Liver (tissue), 9 donors: ENCODE results near the gene PAX7. TPM values are rescaled to one million over a fixed set of nuclear protein-coding genes. Genes with fewer than 3 reads are reported as not detected.

Experiments
- DNase-seq: peaks from one replicate; pipeline ENCODE4 v3.0.0-alpha.2; 2017; ENCODE audit warnings: low spot score
- H3K27ac ChIP-seq, 2 donors: one replicate each; pipeline ENCODE4 v1.7.0; 2013; ENCODE audit warnings: inconsistent platforms in 2 of 2, low read length in 2 of 2, control low read depth in 1 of 2, low read depth in 1 of 2, mild to moderate bottlenecking in 1 of 2
- H3K27me3 ChIP-seq, 4 donors: one replicate each; pipeline versions ENCODE4 v1.6.1 to v1.7.0; 2013; ENCODE audit warnings: low read length in 3 of 4, inconsistent platforms in 1 of 4, mild to moderate bottlenecking in 1 of 4, moderate library complexity in 1 of 4; ENCODE audit not compliant: control insufficient read depth in 4 of 4, insufficient read depth in 4 of 4
- H3K36me3 ChIP-seq, 4 donors: one replicate each; pipeline versions ENCODE4 v1.6.1 to v1.7.0; 2013; ENCODE audit warnings: low read length in 3 of 4, mild to moderate bottlenecking in 3 of 4, low read depth in 1 of 4, moderate library complexity in 1 of 4; ENCODE audit not compliant: control insufficient read depth in 4 of 4, insufficient read depth in 3 of 4
- H3K4me1 ChIP-seq, 4 donors: one replicate each; pipeline versions ENCODE4 v1.6.1 to v1.7.0; 2013; ENCODE audit warnings: low read length in 3 of 4, mild to moderate bottlenecking in 3 of 4, moderate library complexity in 1 of 4; ENCODE audit not compliant: control insufficient read depth in 4 of 4, insufficient read depth in 4 of 4
- H3K4me3 ChIP-seq, 3 donors: one replicate each; pipeline versions ENCODE4 v1.6.1 to v1.7.0; 2013; ENCODE audit warnings: low read length in 3 of 3, control low read depth in 1 of 3, low read depth in 1 of 3, mild to moderate bottlenecking in 1 of 3
- H3K9ac ChIP-seq, 2 donors: one replicate each; pipeline ENCODE4 v1.7.0; 2013; ENCODE audit warnings: low read length in 2 of 2, mild to moderate bottlenecking in 2 of 2, moderate library complexity in 2 of 2, control low read depth in 1 of 2, low read depth in 1 of 2
- H3K9me3 ChIP-seq, 4 donors: one replicate each; pipeline versions ENCODE4 v1.6.1 to v1.7.0; 2013; ENCODE audit warnings: low read length in 3 of 4; ENCODE audit not compliant: control insufficient read depth in 4 of 4
- EGR1 ChIP-seq, 2 donors: IDR thresholded peaks; 2 replicates each; pipeline ENCODE4 v1.6.1; 2016 to 2018; ENCODE audit warnings: antibody characterized with exemption in 2 of 2, low read depth in 2 of 2
- FOXA1 ChIP-seq: IDR thresholded peaks from 2 replicates; pipeline ENCODE4 v1.6.1; 2016; ENCODE audit warnings: antibody characterized with exemption
- FOXA2 ChIP-seq: IDR thresholded peaks from 2 replicates; pipeline ENCODE4 v1.6.1; 2016; ENCODE audit warnings: antibody characterized with exemption
- GABPA ChIP-seq, 2 donors: IDR thresholded peaks in 1 of 2; conservative IDR thresholded peaks in 1 of 2; 2 replicates each; pipeline ENCODE4 v1.6.1; 2016; ENCODE audit warnings: antibody characterized with exemption in 2 of 2, mild to moderate bottlenecking in 1 of 2, moderate library complexity in 1 of 2
- HNF4A ChIP-seq, 2 donors: conservative IDR thresholded peaks; 2 replicates each; pipeline ENCODE4 v1.6.1; 2016; ENCODE audit warnings: antibody characterized with exemption in 2 of 2, mild to moderate bottlenecking in 2 of 2
- HNF4G ChIP-seq: IDR thresholded peaks from 2 replicates; pipeline ENCODE4 v1.6.1; 2016; ENCODE audit warnings: antibody characterized with exemption
- JUND ChIP-seq, 2 donors: IDR thresholded peaks; 2 replicates each; pipeline ENCODE4 v1.6.1; 2016; ENCODE audit warnings: antibody characterized with exemption in 2 of 2
- NR2F2 ChIP-seq: IDR thresholded peaks from 2 replicates; pipeline ENCODE4 v1.6.1; 2016; ENCODE audit warnings: antibody characterized with exemption
- RAD21 ChIP-seq, 2 donors: IDR thresholded peaks; 2 replicates each; pipeline ENCODE4 v1.6.1; 2016; ENCODE audit warnings: antibody characterized with exemption in 2 of 2, mild to moderate bottlenecking in 2 of 2
- RXRA ChIP-seq, 2 donors: IDR thresholded peaks; 2 replicates each; pipeline ENCODE4 v1.6.1; 2017 to 2018; ENCODE audit warnings: antibody characterized with exemption in 2 of 2, mild to moderate bottlenecking in 1 of 2
- SP1 ChIP-seq: IDR thresholded peaks from 2 replicates; pipeline ENCODE4 v1.6.1; 2018; ENCODE audit warnings: antibody characterized with exemption, mild to moderate bottlenecking
- TAF1 ChIP-seq: conservative IDR thresholded peaks from 2 replicates; pipeline ENCODE4 v1.6.1; 2016; ENCODE audit warnings: antibody characterized with exemption, mild to moderate bottlenecking
- YY1 ChIP-seq: IDR thresholded peaks from 2 replicates; pipeline ENCODE4 v1.6.1; 2016; ENCODE audit warnings: antibody characterized with exemption, mild to moderate bottlenecking
- WGBS: extraction: QIAGEN DNeasy Blood & Tissue Kit; methylation state at CpG from one replicate; pipeline ENCODE4 v1.1.7; 2013; 5-methylcytosine and 5-hydroxymethylcytosine counted together
- polyA plus RNA-seq, 2 donors: library from polyadenylated mRNA; stranded (reverse) in 1 of 2; unstranded in 1 of 2; fragments of 200-250 nt in 1 of 2; fragments of >200 nt in 1 of 2; fragmentation: Nextera tagmentation in 1 of 2; extraction: Ambion mirVana in 1 of 2; gene quantifications; one replicate each; pipeline versions ENCODE4 v1.2.1 to v1.2.3, GENCODE V29; 2013 to 2015
- total RNA-seq, 2 donors: library from RNA; depleted of rRNA; stranded (reverse); fragments of >200 nt; gene quantifications; one replicate each; pipeline ENCODE4 v1.2.3, GENCODE V29; 2014
- TF ChIP-seq, protein P1 (sequence below): IDR thresholded peaks from 2 replicates; pipeline ENCODE4 v1.6.1; 2016; ENCODE audit warnings: antibody characterized with exemption, mild to moderate bottlenecking
- TF ChIP-seq, protein P2 (sequence below): IDR thresholded peaks from 2 replicates; pipeline ENCODE4 v1.6.1; 2016; ENCODE audit warnings: antibody characterized with exemption
- TF ChIP-seq, protein P3 (sequence below): IDR thresholded peaks from 2 replicates; pipeline ENCODE4 v1.6.1; 2016; ENCODE audit warnings: antibody characterized with exemption
- TF ChIP-seq, protein P4 (sequence below): IDR thresholded peaks from 2 replicates; pipeline ENCODE4 v1.6.1; 2016; ENCODE audit warnings: antibody characterized with exemption
- donor health status: healthy.
- donor health status: healthy.
- donor health status: healthy.
- donor health status: healthy.
- donor health status: healthy.

The PAX7 gene
- total and polyA plus RNA-seq, 4 donors = not detected

DNA sequence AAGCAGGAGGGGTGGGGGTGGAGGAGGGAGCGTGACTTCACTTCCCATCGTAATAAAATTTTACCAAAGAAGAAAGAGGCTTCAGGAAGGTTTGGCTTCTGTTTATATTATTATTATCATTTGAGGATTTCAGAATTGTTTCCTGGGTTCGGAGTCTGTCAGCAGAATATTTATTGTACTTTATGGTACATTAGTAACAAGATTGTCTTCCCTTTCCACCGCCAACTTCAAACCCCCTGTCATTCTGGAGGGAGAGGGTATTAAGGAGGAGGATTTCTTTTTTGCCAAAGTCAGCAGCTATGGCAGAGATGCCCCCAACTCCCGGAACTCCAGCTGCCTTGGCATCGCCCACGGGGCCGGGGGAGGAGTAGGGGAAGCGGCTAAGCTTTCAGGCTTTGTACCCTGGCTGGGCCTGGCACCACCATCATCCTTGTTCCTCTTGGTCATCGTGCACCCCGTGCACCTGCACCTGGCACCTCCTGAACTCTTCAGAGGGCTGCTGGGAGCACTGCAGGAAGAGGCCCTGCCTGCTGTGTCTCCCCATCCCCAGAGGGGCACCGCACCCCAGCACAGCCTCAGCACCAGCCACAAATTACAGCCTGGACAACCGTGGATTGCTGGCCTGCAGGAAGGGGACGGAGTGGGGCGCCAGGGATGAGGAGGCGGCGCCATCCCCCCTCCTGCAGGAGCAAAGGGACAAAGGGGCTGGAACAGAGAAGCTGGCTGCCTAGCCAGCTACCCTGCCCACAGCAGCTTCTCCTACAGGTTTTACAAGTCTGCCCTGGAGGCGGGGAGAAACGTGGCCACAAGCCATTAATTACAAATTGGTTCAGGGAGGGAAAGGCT is 24.0 kb upstream of the PAX7 start (continued):
- TF ChIP-seq, protein P1, sequence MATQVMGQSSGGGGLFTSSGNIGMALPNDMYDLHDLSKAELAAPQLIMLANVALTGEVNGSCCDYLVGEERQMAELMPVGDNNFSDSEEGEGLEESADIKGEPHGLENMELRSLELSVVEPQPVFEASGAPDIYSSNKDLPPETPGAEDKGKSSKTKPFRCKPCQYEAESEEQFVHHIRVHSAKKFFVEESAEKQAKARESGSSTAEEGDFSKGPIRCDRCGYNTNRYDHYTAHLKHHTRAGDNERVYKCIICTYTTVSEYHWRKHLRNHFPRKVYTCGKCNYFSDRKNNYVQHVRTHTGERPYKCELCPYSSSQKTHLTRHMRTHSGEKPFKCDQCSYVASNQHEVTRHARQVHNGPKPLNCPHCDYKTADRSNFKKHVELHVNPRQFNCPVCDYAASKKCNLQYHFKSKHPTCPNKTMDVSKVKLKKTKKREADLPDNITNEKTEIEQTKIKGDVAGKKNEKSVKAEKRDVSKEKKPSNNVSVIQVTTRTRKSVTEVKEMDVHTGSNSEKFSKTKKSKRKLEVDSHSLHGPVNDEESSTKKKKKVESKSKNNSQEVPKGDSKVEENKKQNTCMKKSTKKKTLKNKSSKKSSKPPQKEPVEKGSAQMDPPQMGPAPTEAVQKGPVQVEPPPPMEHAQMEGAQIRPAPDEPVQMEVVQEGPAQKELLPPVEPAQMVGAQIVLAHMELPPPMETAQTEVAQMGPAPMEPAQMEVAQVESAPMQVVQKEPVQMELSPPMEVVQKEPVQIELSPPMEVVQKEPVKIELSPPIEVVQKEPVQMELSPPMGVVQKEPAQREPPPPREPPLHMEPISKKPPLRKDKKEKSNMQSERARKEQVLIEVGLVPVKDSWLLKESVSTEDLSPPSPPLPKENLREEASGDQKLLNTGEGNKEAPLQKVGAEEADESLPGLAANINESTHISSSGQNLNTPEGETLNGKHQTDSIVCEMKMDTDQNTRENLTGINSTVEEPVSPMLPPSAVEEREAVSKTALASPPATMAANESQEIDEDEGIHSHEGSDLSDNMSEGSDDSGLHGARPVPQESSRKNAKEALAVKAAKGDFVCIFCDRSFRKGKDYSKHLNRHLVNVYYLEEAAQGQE = no peak
- TF ChIP-seq EGR1 (IDR thresholded peaks at IDR 0.05; ENCODE audit: low read depth in 2 of 2) (no peak), HNF4G (no peak), NR2F2 (no peak), RAD21 (IDR thresholded peaks at IDR 0.05) (no peak), SP1 (no peak), JUND (IDR thresholded peaks at IDR 0.05) (no peak), HNF4A (conservative IDR thresholded peaks at IDR 0.05) (no peak), FOXA2 (no peak), FOXA1 (no peak)
- TF ChIP-seq, protein P2, sequence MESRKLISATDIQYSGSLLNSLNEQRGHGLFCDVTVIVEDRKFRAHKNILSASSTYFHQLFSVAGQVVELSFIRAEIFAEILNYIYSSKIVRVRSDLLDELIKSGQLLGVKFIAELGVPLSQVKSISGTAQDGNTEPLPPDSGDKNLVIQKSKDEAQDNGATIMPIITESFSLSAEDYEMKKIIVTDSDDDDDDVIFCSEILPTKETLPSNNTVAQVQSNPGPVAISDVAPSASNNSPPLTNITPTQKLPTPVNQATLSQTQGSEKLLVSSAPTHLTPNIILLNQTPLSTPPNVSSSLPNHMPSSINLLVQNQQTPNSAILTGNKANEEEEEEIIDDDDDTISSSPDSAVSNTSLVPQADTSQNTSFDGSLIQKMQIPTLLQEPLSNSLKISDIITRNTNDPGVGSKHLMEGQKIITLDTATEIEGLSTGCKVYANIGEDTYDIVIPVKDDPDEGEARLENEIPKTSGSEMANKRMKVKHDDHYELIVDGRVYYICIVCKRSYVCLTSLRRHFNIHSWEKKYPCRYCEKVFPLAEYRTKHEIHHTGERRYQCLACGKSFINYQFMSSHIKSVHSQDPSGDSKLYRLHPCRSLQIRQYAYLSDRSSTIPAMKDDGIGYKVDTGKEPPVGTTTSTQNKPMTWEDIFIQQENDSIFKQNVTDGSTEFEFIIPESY = no peak
- TF ChIP-seq, protein P3, sequence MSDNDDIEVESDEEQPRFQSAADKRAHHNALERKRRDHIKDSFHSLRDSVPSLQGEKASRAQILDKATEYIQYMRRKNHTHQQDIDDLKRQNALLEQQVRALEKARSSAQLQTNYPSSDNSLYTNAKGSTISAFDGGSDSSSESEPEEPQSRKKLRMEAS = no peak

DNA sequence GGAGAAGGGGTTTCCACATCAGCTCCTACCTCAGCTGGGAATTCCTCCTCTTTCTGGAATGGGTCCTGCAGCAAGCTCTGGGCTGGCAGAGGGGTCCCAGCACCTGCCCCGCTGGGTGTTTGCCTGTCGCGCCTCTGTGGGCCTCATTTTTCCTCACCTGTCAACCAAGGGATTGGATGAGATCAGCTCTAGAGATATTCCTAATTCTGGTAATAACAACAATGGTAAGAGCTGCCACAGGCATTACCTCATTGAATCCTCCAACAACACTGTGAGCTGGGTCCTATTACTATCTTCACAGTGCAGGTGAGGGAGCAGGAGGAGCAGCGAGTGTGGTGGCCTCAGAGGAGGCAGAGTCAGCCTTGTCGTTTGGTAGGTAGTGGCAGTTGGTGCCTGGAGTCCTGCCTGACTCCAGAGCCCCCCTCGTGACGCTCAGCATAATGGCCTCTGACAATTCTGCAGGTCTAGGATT is 23.3 kb upstream of the PAX7 start:
- no peak overlapping the region for H3K27ac ChIP-seq
- no peak overlapping the region for H3K4me3 ChIP-seq
- no peaks in the 10 kb centered on the region for H3K36me3 ChIP-seq
- H3K27me3 ChIP-seq = peaks cover 0 to 4% (median 0%) of the 10 kb centered on the region in 4 donors
- TF ChIP-seq NR2F2 = no peak
- no peak for TF ChIP-seq TAF1
- no peak for TF ChIP-seq JUND (IDR thresholded peaks at IDR 0.05)
- no peak for TF ChIP-seq SP1
- TF ChIP-seq, protein P1 = no peak
- no peak for TF ChIP-seq EGR1 (IDR thresholded peaks at IDR 0.05; ENCODE audit: low read depth in 2 of 2)
- no peak for TF ChIP-seq HNF4A (conservative IDR thresholded peaks at IDR 0.05)
- TF ChIP-seq RXRA (IDR thresholded peaks at IDR 0.05) = no peak
- TF ChIP-seq GABPA (IDR thresholded peaks at IDR 0.05 in 1 of 2, conservative IDR thresholded peaks at IDR 0.05 in 1 of 2) = no peak
- no peak for TF ChIP-seq YY1
- no peak for TF ChIP-seq FOXA2
- TF ChIP-seq, protein P4, sequence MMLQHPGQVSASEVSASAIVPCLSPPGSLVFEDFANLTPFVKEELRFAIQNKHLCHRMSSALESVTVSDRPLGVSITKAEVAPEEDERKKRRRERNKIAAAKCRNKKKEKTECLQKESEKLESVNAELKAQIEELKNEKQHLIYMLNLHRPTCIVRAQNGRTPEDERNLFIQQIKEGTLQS = no peak
- 69% methylated on average over 7 of the region's 7 CpGs for WGBS
- no peaks in the 10 kb centered on the region for H3K9me3 ChIP-seq
- DNase-seq = no peak
- no peak overlapping the region for H3K9ac ChIP-seq
- no peaks in the 10 kb centered on the region for H3K4me1 ChIP-seq
